Measurements from ENCODE around the gene SLC9A5.

- no peak for TF ChIP-seq CTCF (IDR thresholded peaks at IDR 0.05; ENCODE audit: low read depth, low read length, missing input control)
- no peak for TF ChIP-seq SP1 (IDR thresholded peaks at IDR 0.05)
- TF ChIP-seq MAX (IDR thresholded peaks at IDR 0.05), result no peak
- TF ChIP-seq REST (IDR thresholded peaks at IDR 0.05), result no peak
- no peak for TF ChIP-seq RAD21 (IDR thresholded peaks at IDR 0.05)
- no peak for TF ChIP-seq RXRA (IDR thresholded peaks at IDR 0.05)
- no peak for TF ChIP-seq TAF1 (conservative IDR thresholded peaks at IDR 0.05)
- no peak for TF ChIP-seq YY1 (IDR thresholded peaks at IDR 0.05)
- TF ChIP-seq FOXA1 (IDR thresholded peaks at IDR 0.05), result no peak
- TF ChIP-seq ATF3 (IDR thresholded peaks at IDR 0.05), result no peak
- no peak for TF ChIP-seq FOXA2 (IDR thresholded peaks at IDR 0.05)
- no peak for TF ChIP-seq EGR1 (IDR thresholded peaks at IDR 0.05; ENCODE audit: low read depth in 2 of 2)
- no peak for TF ChIP-seq ZBTB33 (IDR thresholded peaks at IDR 0.05)
- TF ChIP-seq GABPA (IDR thresholded peaks at IDR 0.05 in 1 of 2, conservative IDR thresholded peaks at IDR 0.05 in 1 of 2), result no peak
Measured at GRCh38 chr16:67250045-67250327, 1.2 kb downstream of the SLC9A5 start.
